GM18499 (cell line): ENCODE measurements around the gene ADK.

Experiments
- ATAC-seq: cut with Tn5 transposase; IDR thresholded peaks from one replicate; pipeline ENCODE4 v1.9.1; 2021; ENCODE audit warnings: moderate number of reproducible peaks; ENCODE audit not compliant: insufficient read depth, unreplicated experiment

Gene ADK

DNA sequence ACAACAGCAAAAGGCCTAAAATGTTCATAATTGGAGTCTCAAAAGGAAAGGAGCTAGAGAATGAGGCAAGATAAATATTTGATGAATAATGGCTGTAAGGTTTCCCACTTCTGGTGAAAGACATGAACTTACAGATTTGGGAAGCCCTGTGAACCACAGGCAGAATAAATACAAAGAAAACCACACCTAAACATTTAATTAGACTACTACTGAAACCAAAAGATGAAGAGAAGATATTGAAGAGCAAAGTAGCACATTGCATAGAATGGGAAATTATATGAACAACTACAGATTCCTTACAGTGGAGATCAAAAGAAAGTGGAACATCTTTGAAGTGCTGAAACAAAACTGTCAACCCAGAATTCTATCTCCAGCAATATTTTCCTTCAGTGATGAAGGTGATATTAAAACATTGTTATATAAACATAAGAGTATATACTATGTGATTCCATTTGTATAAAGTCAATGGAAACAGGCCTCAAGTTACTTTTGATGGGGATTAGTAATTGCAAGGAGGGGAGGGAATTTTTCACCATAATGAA lies 484.0 kb downstream of the ADK start:
- ATAC-seq = no peak

DNA sequence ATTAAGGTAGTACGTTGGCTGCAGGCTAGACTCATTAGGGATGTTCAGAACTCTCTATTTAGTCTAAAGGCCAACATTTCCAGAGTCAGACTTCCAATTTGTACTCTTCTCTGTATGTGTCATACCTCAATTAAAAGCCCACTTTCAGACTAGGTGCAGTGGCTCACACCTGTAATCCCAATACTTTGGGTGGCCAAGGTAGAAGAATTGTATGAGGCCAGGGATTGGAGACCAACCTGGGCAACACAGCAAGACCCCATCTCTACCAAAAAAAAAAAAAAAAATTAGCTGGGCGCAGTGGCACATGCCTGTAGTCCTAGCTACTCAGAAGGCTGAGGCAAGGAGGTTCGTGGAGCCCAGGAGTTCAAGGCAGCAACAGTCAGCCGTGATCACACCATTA lies 484.6 kb downstream of the ADK start:
- ATAC-seq = no peak

DNA sequence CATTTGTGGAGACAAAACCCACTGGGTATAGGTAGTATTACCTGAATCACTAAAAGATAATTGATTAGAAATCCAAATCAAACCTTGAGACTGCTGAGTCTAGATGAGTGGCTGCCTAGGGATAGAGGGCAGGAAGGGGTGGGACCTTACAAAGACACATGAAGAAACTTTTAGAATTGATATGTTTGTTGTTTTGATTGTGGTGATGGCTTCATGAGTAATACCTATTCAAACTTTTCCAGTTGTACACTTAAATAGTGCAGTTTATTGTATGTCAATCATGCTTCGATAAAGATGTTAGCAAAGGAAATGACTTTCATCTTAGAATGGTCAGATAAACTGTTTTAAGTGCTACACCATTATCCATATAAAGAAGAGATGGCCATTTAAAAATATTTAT lies 486.7 kb downstream of the ADK start:
- ATAC-seq = no peak

DNA sequence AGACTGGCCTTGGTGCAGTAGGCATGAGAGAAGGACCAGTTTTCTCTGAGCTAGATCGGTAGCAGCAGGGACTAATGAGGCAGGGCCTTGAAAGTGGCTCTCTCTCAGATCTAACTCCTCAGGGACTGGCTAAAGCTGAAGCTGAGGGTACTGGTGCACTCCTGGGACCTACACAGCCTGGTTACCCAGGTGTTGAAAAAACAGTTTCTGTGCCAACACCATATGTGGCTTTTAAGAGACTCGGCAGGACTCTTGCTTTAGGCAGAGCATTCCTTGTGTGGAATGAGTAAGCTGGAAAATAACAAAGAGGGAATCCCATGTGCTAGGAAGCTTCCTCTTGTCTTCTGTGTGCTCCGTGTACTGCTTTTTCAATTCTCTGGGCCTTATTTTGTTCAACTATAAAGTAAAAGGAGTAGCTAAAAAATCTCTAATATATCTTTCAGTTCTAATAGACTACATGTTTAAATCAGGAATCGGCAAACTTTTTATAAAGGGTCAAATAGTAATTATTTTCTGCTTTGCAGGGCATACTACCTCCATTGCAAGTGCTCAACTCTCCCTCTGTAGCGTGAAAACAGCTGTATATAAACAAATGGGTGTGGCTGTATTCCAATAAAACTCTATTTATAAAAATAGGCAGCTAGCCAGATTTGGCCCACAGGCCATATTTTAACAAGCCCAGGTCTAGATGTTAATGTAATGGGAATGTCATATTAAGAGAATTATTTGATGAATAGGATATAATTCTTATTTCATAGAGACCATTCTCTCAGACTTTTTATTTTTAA lies 489.3 kb downstream of the ADK start:
- no peak for ATAC-seq

DNA sequence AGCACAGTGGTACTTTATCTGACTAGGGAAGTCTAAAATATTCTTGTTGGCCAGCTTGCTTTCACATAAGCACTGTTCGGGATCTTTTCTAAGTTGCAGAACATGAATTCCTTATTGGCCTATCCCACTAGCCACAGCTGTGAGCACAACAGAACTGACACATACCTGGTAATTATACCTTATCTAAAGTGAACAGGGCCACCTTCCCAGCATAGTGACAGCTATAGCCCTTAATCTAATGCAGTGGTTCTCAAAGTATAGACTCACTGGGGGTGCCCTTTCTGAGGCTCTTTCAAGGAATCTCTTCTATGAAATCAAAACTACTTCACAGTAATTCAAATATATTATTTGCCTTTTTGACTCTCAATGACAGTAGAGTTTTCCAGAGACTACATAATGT lies 490.6 kb downstream of the ADK start:
- ATAC-seq = no peak

DNA sequence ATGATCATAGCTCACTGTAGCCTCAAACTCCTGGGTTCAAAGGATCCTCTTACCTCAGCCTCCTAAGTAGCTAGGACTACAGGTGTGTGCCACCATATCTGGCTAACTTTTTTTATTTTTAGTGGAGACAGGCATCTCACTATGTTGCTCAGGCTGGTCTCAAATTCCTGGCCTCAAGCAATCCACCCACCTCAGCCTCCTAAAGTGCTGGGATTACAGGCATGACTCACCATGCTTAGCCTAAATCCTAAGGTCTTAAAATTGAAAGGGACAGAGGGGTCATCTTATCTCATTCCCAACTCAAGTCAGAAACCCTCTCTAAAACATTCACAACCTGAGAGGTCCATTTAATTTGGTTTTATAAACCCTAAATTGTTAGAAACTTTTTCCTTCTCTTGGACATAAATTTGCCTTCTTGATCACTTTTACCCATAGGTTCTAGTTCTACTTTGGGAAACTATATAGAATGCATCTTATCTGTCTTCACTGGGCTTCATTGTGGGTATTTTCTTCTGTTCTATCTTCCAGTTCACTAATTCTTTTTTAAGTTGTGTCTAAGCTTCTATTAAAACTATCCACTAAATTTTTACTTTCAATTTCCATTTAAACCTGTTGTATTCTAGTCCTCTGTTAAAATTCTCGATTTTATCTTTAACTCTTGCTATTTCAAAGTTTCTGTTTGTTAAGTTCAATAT lies 492.0 kb downstream of the ADK start:
- no peak for ATAC-seq

DNA sequence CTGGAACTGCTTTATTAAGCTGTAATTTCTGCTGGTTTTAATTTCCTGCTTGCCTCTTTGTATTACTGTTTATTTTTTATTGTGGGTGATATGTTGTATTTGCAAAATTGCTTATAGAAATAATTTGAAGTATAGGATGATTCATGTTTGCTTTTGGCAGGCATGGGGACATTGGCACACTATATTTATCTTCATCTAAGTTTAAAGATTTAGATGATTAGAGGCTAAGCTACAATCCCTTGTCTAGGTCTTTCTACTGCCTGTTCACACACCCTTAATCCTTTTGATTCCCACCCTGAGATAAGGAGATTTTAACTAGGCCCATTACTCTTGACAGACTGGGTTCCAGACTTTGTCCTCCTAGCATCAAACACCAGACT lies 492.6 kb downstream of the ADK start:
- ATAC-seq = no peak

DNA sequence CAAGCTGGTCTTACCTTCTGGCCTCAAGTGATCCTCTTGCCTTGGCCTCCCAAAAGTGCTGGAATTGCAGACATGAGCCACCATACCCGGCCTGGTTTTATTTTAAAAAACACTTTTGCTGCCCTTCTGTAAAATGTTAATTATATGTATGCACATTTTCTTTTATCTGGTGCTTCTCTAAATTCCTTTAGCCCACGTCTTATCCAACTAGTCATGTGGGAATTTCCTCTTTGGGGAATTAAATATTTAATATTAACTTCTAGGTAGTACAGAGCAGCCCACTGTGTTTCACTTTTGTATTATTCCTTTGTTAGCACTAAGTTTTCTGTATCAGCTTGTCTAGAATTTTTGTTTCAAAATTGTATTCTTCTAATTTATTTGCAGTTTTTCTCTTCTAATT lies 493.7 kb downstream of the ADK start:
- ATAC-seq = no peak

DNA sequence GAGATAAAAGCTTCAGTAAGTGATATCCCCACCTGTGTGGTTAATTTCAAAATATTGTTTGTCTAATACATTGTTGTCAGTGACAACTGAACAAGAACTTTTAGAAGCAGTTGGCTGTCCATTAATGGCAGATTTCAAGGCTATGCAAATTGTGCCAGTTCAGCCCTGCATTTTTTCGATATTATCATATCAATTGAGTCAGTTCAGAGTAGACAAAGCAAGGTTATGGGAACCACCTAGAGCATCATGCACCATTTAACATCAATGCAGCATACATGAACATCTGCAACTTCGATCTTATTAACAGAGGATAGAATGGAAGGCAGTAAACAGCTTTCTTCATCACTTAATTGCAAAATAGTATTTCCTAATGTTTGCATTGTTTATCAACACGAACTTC lies 494.7 kb downstream of the ADK start:
- ATAC-seq = no peak

DNA sequence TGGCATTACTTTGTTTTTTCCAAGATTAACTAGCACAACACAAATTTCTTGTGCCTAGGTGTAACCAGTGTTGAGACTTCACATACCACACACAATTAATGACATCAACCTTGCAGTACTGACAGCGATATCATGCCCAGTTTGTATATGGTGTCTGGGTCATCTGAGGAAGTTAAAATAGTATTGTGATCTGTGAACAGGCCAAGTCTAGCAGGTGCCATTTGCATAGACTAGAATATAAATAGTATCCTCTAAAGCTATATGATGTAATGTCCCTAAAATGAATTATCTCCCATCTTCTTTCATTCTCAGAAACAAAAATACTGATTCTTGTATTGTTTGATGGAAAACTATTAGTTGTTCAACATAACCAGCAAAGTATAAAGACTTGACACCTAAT lies 499.6 kb downstream of the ADK start:
- no peak for ATAC-seq

DNA sequence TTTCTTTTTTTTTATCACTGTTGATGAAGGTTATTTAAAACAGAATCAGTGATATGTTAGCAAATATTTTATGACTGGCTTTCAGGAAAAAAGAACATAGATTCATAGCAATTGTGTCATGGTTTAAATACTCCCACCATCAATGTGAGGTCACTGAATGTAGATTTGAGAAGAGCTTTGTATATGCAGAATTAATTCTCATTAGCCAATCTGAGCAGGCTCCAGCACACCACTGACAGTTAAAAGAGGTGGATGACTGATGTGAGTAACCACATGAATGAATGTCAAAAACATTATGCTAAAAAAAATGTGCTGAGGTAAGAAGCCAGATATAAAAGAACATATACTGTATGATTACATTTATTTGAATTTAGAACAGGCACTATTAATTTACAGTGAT lies 500.5 kb downstream of the ADK start:
- ATAC-seq = no peak

DNA sequence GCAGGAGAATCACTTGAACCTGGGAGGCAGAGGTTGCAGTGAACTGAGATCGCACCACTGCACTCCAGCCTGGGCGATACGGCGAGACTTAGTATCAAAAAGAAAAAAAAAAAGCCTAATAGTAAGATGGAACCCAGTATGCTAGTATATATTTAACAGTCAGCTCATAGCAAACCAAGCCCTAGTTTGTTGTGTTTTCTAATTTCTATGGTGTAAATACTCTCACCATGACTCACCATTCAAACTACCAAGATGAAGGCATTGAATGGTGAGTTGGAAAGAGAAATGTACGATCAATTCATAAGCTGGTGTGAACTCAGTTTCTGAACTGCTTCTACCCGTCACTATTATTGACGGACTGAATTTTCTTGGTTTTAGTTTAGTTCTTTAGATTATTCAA lies 501.6 kb downstream of the ADK start:
- no peak for ATAC-seq

DNA sequence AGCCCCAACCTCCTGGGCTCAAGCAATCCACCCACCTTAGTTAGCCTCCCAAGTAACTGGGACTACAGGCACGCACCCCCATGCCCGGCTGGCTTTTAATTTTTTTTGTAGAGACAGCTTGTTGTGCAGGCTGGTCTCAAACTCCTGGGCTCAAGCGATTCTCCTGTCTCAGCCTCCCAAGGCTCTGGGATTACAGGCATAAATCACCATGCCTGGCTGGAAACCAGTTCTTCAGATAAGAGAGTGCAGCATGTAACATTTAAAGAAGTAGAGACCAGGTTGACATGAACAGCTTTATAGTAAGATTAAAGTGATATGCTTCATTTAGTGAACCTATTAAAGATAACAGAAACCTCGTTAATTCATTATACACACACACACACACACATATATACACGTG lies 507.5 kb downstream of the ADK start:
- ATAC-seq = no peak

DNA sequence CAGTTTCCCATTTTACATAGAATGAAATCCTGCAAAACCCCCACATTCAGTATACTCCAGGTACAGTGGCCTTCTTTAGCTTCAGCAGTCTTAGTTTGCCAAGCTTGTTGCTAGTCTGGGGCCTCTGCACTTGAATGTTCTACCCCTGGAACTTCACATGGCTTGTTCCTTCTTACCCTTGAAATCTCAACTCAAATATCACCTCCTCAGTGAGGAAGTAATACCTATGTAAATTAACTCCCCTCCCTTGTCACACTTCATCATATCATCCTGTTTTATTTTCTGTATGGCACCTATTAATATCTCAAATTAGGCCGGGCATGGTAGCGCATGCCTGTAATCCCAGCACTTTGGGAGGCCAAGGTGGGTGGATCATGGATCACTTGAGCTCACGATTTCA lies 511.6 kb downstream of the ADK start:
- no peak for ATAC-seq

DNA sequence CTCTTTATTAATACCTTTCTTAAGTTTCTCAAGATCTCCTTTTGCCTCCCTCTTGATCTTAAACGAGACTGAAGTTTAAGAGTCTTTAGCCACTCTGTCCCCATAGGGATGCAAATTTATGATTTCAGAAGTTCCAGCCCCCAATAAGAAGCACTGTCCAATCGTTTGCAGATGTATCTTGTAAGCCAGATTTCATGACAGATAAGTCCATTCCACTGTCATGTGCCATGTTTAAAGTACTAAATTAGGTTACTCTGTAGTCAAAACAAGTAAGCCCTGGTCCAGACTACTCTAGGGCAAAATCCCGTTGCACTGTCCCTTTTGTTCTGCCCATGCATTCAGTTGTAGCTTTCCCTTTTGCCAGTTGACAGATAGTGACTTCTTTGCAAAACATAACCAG lies 518.2 kb downstream of the ADK start:
- ATAC-seq = no peak

DNA sequence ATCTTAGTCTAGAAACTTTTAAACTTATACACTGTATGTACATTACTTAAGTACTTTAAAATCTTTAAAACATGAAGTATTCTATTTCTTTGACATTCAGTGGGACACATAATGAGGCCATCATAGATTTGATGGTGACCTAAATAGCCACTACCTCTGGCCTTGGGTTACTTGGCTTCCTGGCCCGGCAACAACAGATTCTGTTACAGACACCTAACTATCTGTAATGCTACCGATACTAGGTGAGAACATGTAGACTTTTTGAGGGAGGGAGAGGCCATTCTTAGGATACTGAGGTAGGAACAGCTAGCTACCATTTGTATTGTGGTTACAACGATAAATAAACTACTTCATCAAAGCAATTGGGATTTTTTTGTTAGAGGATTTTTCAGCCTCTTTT lies 520.7 kb downstream of the ADK start:
- ATAC-seq = no peak

DNA sequence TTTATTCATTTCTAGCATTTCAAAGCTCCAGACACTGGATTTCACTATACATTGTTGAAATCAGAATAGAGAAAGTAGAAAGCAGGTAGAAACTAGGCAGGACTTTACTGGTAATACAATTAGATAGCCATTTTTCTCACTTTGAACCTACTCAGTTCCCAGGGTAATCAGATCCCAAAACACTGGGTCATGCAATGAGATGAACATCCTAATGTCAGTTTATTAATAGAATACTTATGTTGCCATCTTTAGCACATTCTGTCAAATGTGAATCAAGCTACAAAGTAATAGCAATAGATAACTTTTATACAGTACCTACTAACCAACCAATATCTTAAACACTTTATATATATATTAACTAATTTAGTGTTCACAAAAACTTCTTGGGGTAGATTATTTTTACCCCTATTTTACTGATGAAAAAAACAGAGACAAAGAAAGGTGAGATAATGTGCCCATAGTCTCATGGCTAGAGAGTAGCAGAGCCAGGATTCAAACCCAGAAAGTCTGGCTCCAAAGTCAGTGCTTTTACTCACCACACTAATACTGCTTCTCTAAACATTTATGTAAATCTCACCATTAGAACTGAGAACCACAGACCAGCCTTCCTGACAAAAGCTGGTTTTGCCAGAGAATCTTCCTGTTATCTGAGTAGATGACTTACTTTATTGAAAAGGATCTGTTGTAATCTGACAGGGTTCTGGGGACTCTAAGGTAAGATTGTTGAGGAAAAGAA lies 521.6 kb downstream of the ADK start:
- ATAC-seq = no peak

DNA sequence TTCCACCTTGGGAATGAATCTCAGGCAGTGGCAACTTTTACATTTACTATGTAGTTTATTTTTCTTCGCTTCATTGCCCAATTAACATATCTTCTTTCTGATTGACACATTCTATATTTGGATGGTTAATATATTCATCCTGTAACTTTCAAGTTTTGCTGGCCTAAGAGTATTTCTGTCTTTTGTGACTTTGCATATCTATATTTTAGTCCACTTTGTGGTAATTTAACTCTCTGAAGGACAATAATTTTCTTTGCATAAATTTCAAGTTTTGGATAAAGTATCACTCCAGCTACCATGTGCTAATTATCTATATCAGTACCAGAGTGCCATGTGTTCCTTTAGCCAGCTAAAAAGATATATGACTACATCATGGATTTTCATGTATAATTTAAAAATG lies 523.9 kb downstream of the ADK start:
- no peak for ATAC-seq

DNA sequence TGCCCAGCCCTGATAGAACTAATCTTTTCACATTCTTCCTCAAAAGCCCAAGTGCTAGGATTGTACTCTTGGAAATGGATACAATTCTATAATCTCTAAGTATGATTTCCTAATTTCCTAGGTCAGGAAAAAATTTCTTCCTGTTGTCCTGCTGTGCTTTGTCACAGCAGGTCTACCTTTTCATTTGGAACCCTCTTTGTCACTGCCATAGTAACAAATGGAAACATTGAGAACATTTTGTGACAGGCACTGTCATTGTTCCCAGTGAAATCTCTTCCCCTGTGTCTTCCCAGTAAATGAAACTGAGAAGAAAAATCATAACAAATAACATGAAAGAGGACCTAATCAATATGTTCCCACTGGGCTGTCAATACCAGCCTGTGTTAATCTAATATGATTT lies 524.5 kb downstream of the ADK start:
- no peak for ATAC-seq

DNA sequence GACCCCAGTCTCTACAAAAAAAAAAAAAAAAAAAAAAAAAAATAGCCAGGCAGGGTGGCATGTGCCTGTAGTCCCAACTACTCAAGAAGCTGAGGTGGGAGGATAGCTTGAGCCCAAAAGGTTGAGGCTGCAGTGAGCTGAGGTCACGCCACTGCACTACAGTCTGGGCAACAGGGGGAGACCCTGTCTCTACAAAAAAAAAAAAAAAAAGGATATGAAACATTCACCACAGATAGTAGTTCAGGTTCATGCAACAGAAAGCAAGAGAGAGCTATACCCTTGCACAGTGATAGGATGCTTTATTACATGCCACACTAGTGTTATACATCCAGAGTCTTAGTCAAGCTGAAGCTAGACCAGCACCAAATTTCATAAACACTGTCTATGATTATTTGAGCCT lies 526.9 kb downstream of the ADK start:
- peak; percentile 87 for ATAC-seq

DNA sequence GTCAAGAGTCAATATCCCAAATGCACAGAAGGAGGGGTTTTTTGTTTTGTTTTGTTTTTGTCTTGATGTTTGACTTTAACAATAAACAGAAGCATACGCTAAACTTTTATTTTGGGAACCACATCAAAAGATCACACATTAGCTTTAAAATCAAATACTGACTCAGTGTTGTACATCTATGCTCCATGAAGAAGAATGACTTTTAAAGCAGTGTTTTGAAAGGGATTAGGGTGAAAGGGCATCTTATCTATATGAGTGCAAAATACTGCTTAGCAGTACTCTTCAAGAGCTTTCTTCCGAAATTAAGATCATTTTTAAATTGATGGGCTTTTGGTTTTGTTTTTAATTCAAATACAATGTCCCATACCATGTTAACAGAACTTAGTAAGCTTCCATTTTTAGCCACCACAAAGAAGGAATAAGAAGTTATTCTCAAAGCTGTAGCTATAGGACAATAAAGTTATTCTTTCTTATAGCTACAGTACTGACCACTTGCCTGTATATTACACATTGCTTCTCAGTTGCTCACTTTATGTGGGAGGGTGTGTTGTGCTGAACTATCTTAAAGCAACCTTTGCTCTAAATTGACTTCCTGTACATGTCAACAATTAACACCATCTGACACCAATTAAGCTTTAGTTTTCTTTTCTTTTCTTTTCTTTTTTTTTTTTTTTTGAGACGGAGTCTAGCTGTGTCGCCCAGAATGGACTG lies 531.1 kb downstream of the ADK start:
- no peak for ATAC-seq
